Measurements from ENCODE around the gene HNRNPL. TPM values are rescaled to one million over a fixed set of nuclear protein-coding genes. Genes with fewer than 3 reads are reported as not detected.
"Not testable (repeated sequence)": the region's sequence is repeated elsewhere in the genome, so short reads cannot be mapped to it uniquely, and the experiment has no call there.

Gene HNRNPL
- total and polyA plus RNA-seq, 2 experiments from 2014 or later, result 123 to 245 TPM

DNA sequence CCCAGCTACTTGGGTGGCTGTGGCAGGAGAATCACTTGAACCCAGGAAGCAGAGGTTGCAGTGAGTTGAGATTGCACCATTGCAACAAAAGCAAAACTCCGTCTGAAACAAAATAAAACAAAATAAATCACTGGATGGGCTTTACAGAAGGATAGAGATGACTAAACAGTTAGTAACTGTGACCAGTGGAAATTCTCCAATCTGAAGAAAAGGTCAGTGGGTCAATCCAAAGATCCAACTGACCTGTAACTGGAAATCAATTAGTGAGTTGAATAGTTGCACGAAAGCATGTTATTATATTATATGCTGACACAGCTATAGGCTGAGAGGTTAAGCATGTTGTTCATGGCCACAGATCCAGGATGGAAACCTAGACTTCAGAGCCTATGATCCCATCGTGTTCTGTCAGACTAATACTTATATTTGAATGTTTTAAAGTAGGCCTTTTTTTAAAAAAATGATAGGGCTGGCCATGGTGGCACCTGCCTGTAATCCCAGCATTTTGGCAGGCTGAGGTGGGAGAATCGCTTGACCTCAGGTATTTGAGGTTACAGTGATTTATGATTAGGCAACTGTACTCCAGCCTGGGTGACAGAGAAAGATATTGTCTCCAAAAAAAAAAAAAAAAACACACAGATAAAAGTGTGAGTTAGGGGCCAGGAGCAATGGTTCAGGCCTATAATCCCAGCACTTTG lies 19.6 kb downstream of the HNRNPL start:
- Histone ChIP-seq H4K20me1 (ENCODE audit: insufficient read depth) (no peaks in the 10 kb centered on the region), H3K9me2 (ENCODE audit: insufficient read depth) (no peaks in the 10 kb centered on the region), H3K9me3 (ENCODE audit: low read depth) (no peaks in the 10 kb centered on the region), H3K27me3 (replicated peaks; ENCODE audit: insufficient read depth) (no peaks in the 10 kb centered on the region), H3K9ac (peak overlapping the region; percentile 87; the same call in 1 of the 2 replicates), H3K36me3 (ENCODE audit: low read depth) (no peaks in the 10 kb centered on the region), H3K79me2 (ENCODE audit: insufficient read depth) (0 out of 2 replicates have a peak, but pooled peaks cover 6% of the 10 kb centered on the region), H3K27ac (peak overlapping the region; percentile 94), H2AFZ (no peak overlapping the region), H3K4me3 (no peak overlapping the region), H3K4me1 (ENCODE audit: insufficient read depth) (peaks cover 28% of the 10 kb centered on the region), H3F3A (ENCODE audit: insufficient read depth) (peaks cover 44% of the 10 kb centered on the region), H3K4me2 (ENCODE audit: unreplicated experiment) (peak overlapping the region; percentile 87)
- DNase-seq, result peak; percentile 79
- TF ChIP-seq EZH2 (IDR thresholded peaks at IDR 0.05; ENCODE audit: insufficient read depth, poor library complexity, severe bottlenecking) (no peak), EZH2phosphoT487 (IDR thresholded peaks at IDR 0.05; ENCODE audit: insufficient read depth, low read depth) (no peak)
- WGBS, 2 experiments (ENCODE audit: low coverage in 1 of 2, low lambda C conversion rate in 2 of 2, missing lambda C conversion rate in 2 of 2), result 44 to 49% methylated on average over 4 of the region's 4 CpGs
- in situ Hi-C loops (cut with MboI), result no loop called here

DNA sequence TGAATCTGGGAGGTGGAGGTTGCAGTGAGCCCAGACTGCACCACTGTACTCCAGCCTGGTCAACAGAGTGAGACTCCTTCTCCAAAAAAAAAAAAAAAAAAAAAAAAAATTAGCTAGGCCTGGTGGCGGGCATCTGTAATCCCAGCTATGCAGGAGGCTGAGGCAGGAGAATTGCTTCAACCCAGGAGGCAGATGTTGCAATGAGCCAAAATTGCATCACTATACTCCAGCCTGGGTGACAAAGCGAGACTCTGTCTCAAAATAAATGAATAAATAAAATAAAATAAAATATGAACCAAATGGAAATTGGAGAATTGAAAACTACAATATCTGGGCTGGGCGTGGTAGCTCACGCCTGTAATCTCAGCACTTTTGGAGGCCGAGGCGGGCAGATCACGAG lies 20.6 kb downstream of the HNRNPL start:
- 89 to 91% methylated on average over 7 of the region's 7 CpGs for WGBS, 2 experiments (ENCODE audit: low coverage in 1 of 2, low lambda C conversion rate in 2 of 2, missing lambda C conversion rate in 2 of 2)
- H3K4me3 ChIP-seq; in situ Hi-C loops (cut with MboI); H3K9me2 ChIP-seq (ENCODE audit: insufficient read depth); H3K79me2 ChIP-seq (ENCODE audit: insufficient read depth); H3K4me2 ChIP-seq (ENCODE audit: unreplicated experiment); H3K9me3 ChIP-seq (ENCODE audit: low read depth); H3K27me3 ChIP-seq (replicated peaks; ENCODE audit: insufficient read depth); H2AFZ ChIP-seq; H3K36me3 ChIP-seq (ENCODE audit: low read depth); H4K20me1 ChIP-seq (ENCODE audit: insufficient read depth): not testable (repeated sequence)
- Histone ChIP-seq H3K9ac (peak overlapping the region; percentile 41; the same call in 1 of the 2 replicates), H3F3A (ENCODE audit: insufficient read depth) (peaks cover 34% of the 10 kb centered on the region), H3K4me1 (ENCODE audit: insufficient read depth) (peaks cover 28% of the 10 kb centered on the region), H3K27ac (peak overlapping the region; percentile 94)
- DNase-seq, result peak; percentile 42

DNA sequence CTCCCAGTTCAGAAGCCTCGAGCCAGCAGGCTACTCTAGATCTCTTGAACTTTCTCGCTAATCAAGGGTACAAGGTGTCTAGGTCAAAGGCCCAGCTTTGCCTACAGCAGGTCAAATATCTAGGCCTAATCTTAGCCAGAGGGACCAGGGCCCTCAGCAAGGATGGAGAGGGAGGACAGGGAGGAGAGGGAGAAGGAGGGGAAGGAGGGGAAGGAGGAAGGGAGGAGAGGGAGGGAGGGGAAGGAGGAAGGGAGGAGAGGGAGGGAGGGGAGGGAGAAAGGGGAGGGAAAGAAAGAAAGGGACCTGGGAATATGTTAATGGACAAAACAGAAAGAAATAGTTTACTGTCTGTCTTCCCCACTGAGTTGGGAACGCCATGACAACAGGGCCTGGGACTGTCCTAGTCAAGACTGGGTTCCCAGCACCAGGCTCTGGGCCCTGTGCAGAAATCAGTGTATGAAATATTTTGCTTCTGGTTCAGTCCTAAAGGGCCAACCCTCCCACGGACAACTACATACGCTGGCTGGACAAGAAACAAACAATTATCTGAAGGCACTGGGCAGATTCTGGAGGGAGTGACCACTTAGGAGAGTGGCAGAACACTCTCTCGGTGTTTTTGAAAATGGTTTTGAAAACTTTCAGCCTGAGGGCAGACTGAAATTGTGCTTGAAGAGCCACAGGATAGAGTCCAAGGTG lies 22.8 kb downstream of the HNRNPL start:
- H3F3A ChIP-seq (ENCODE audit: insufficient read depth), result peaks cover 20% of the 10 kb centered on the region
- H3K4me2 ChIP-seq (ENCODE audit: unreplicated experiment), result no peak overlapping the region
- no peaks in the 10 kb centered on the region for H4K20me1 ChIP-seq (ENCODE audit: insufficient read depth)
- H3K9me3 ChIP-seq (ENCODE audit: low read depth), result no peaks in the 10 kb centered on the region
- H3K4me3 ChIP-seq, result no peak overlapping the region
- no peaks in the 10 kb centered on the region for H3K9me2 ChIP-seq (ENCODE audit: insufficient read depth)
- DNase-seq, result no peak
- no peak overlapping the region for H2AFZ ChIP-seq
- H3K27ac ChIP-seq, result no peak overlapping the region
- 0 out of 2 replicates have a peak, but pooled peaks cover 6% of the 10 kb centered on the region for H3K79me2 ChIP-seq (ENCODE audit: insufficient read depth)
- H3K4me1 ChIP-seq (ENCODE audit: insufficient read depth), result peaks cover 23% of the 10 kb centered on the region
- in situ Hi-C loops (cut with MboI), result no loop called here
- H3K9ac ChIP-seq, result no peak overlapping the region
- no peak for TF ChIP-seq EZH2 (IDR thresholded peaks at IDR 0.05; ENCODE audit: insufficient read depth, poor library complexity, severe bottlenecking)
- H3K36me3 ChIP-seq (ENCODE audit: low read depth), result no peaks in the 10 kb centered on the region
- H3K27me3 ChIP-seq (replicated peaks; ENCODE audit: insufficient read depth), result no peaks in the 10 kb centered on the region
- 75 to 84% methylated on average over 6 of the region's 6 CpGs for WGBS, 2 experiments (ENCODE audit: low coverage in 1 of 2, low lambda C conversion rate in 2 of 2, missing lambda C conversion rate in 2 of 2)

DNA sequence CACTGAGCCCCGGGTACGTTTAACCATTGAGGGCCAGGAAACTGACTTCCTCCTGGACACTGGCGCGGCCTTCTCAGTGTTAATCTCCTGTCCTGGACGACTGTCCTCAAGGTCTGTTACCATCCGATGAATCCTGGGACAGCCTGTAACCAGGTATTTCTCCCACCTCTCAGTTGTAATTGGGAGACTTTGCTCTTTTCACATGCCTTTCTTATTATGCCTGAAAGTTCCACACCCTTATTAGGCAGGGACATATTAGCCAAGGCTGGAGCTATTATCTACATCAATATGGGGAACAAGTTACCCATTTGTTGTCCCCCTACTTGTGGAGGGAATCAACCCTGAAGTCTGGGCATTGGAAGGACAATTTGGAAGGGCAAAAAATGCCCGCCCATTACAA lies 23.9 kb downstream of the HNRNPL start:
- DNase-seq; H3K9ac ChIP-seq; H3K9me2 ChIP-seq (ENCODE audit: insufficient read depth); H4K20me1 ChIP-seq (ENCODE audit: insufficient read depth); in situ Hi-C loops (cut with MboI); H3K9me3 ChIP-seq (ENCODE audit: low read depth); H3K27me3 ChIP-seq (replicated peaks; ENCODE audit: insufficient read depth); H2AFZ ChIP-seq; H3K79me2 ChIP-seq (ENCODE audit: insufficient read depth); H3K4me2 ChIP-seq (ENCODE audit: unreplicated experiment); H3K36me3 ChIP-seq (ENCODE audit: low read depth); H3K4me3 ChIP-seq; H3K27ac ChIP-seq: not testable (repeated sequence)
- Histone ChIP-seq H3F3A (ENCODE audit: insufficient read depth) (peaks cover 16% of the 10 kb centered on the region), H3K4me1 (ENCODE audit: insufficient read depth) (peaks cover 21% of the 10 kb centered on the region)
- WGBS, 2 experiments (ENCODE audit: low coverage in 1 of 2, low lambda C conversion rate in 2 of 2, missing lambda C conversion rate in 2 of 2), result 80 to 81% methylated on average over 7 of the region's 7 CpGs

DNA sequence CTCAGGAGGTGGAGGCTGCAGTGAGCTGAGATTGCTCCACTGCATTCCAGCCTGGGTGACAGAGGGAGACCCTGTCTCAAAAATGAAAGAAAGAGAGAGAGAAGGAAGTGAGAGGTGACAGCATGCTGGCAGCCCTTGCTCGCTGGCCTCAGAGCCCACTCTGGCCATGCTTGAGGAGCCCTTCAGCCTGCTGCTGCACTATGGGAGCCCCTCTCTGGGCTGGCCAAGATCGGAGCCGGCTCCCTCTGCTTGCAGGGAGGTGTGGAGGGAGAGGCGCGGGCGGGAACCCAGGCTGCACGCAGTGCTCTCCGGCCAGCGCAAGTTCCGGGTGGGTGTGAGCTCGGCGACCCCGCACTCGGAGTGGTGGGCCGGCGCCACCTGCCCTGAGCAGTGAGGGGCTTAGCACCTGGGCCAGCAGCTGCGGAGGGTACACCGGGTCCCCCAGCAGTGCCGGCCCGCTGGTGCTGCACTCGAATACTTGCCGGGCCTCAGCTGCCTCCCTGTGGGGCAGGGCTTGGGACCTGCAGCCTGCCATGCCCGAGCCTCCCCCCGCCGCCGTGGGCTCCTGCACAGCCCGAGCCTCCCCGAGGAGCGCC lies 28.5 kb downstream of the HNRNPL start:
- H3K4me1 ChIP-seq (ENCODE audit: insufficient read depth); H3K9me2 ChIP-seq (ENCODE audit: insufficient read depth); H3K4me2 ChIP-seq (ENCODE audit: unreplicated experiment); H3K4me3 ChIP-seq; H3K27ac ChIP-seq; H3F3A ChIP-seq (ENCODE audit: insufficient read depth); H3K9me3 ChIP-seq (ENCODE audit: low read depth); H3K79me2 ChIP-seq (ENCODE audit: insufficient read depth); H3K36me3 ChIP-seq (ENCODE audit: low read depth); H4K20me1 ChIP-seq (ENCODE audit: insufficient read depth); H3K9ac ChIP-seq; H3K27me3 ChIP-seq (replicated peaks; ENCODE audit: insufficient read depth); in situ Hi-C loops (cut with MboI); H2AFZ ChIP-seq; DNase-seq: not testable (repeated sequence)
- WGBS, 2 experiments (ENCODE audit: low coverage in 1 of 2, low lambda C conversion rate in 2 of 2, missing lambda C conversion rate in 2 of 2), result 91 to 94% methylated on average over 10 to 29 of the region's 29 CpGs
